ENCODE measurements around the gene WDR59. TPM values are rescaled to one million over a fixed set of nuclear protein-coding genes. Genes with fewer than 3 reads are reported as not detected.

The WDR59 gene
- total and polyA plus RNA-seq, 9 of the 15 experiments (the other 6 are each of a cell fraction or from before 2014, with no cell fraction given), result 12.7 to 126 (median 34.7) TPM

- Histone ChIP-seq H2AFZ (ENCODE audit: low read depth, low read length) (no peak overlapping the region), H3K27me3 (ENCODE audit: control insufficient read depth in 2 of 2, insufficient read depth in 2 of 2, low read length in 2 of 2) (no peaks in the 10 kb centered on the region), H3K79me2 (ENCODE audit: control insufficient read depth, insufficient read depth, low read length) (no peaks in the 10 kb centered on the region), H3K9me1 (ENCODE audit: control insufficient read depth, insufficient read depth, low read length) (no peaks in the 10 kb centered on the region), H4K20me1 (replicated peaks; ENCODE audit: control insufficient read depth, insufficient read depth, low read length) (no peaks in the 10 kb centered on the region), H3K4me1 (replicated peaks in 1 of 2; ENCODE audit: control insufficient read depth in 2 of 2, insufficient read depth in 2 of 2, low read length in 2 of 2) (no peaks in the 10 kb centered on the region), H3K27ac (ENCODE audit: extremely low read depth, low read depth, low read length) (no peak overlapping the region), H3K9ac (ENCODE audit: insufficient read depth in 1 of 2, low read depth in 2 of 2, low read length in 2 of 2) (no peak overlapping the region), H3K36me3 (ENCODE audit: control insufficient read depth, insufficient read depth, low read length) (peaks cover 76% of the 10 kb centered on the region), H3K4me3 (no peak overlapping the region), H3K4me2 (ENCODE audit: insufficient read depth, low read length) (no peak overlapping the region), H3K9me3 (replicated peaks; ENCODE audit: control insufficient read depth, insufficient read depth, low read depth, low read length) (no peaks in the 10 kb centered on the region)
- 93% methylated on average over 8 of the region's 8 CpGs for WGBS (ENCODE audit: insufficient coverage, low coverage, missing lambda C conversion rate)
- DNase-seq (ENCODE audit: extremely low read depth in 1 of 4, low spot score in 3 of 4), result no peak
- FAIRE-seq, result no peak
- BruUV-seq (replicated peaks), result no TSS peak
- POLR2A ChIA-PET, result no interaction called here
- intact Hi-C loops (cut with micrococcal nuclease), result no loop called here
- ATAC-seq, result no peak
- CTCF ChIA-PET (ENCODE audit: low intra/inter-chr PET ratio), result no interaction called here
- in situ Hi-C loops (cut with MboI), result no loop called here
- TF ChIP-seq POLR2AphosphoS5 (IDR thresholded peaks at IDR 0.05; ENCODE audit: control insufficient read depth, insufficient read depth, low read depth, low read length) (no peak), CHCHD3 (CRISPR knock-in tag; IDR thresholded peaks at IDR 0.05) (no peak), KAT7 (CRISPR knock-in tag; IDR thresholded peaks at IDR 0.05; ENCODE audit: borderline replicate concordance) (no peak), RHOXF2B (CRISPR knock-in tag; conservative IDR thresholded peaks at IDR 0.05) (no peak), RBFOX2 (IDR thresholded peaks at IDR 0.05; ENCODE audit: low read depth, low read length) (no peak), MLLT1 (IDR thresholded peaks at IDR 0.05) (no peak), DDX20 (tag; IDR thresholded peaks at IDR 0.05; ENCODE audit: low read depth) (no peak), ATF6 (CRISPR knock-in tag; IDR thresholded peaks at IDR 0.05) (no peak), ZNF551 (CRISPR knock-in tag; IDR thresholded peaks at IDR 0.05) (no peak), ZNF584 (CRISPR knock-in tag; IDR thresholded peaks at IDR 0.05; ENCODE audit: low read depth) (no peak), SMAD3 (CRISPR knock-in tag; conservative IDR thresholded peaks at IDR 0.05) (no peak), HDAC6 (IDR thresholded peaks at IDR 0.05; ENCODE audit: low read depth, low read length) (no peak), ZNF512 (tag; IDR thresholded peaks at IDR 0.05) (no peak), XRCC5 (IDR thresholded peaks at IDR 0.05; ENCODE audit: low read depth, low read length) (no peak), ZNF239 (CRISPR knock-in tag; IDR thresholded peaks at IDR 0.05) (no peak), TGIF2 (CRISPR knock-in tag; IDR thresholded peaks at IDR 0.05) (no peak), ZNF668 (CRISPR knock-in tag; IDR thresholded peaks at IDR 0.05) (no peak)
Observed at GRCh38 chr16:74898659-74899058, 86.3 kb downstream of the WDR59 start.
